K562 (cell line): Measurements from ENCODE around the gene PYGO2. TPM values are rescaled to one million over a fixed set of nuclear protein-coding genes. Genes with fewer than 3 reads are reported as not detected.

Experiments
- ATAC-seq: fragments of 200-7000 bp; cut with Tn5 transposase; 3 replicates; pipeline ENCODE4 v1.9.1; 2020; ENCODE audit warnings: moderate library complexity
- BruUV-seq: library from RNA; stranded (reverse); fragments of 400-500 nt; replicated peaks from 2 replicates; lab custom pipeline; 2021; lab: Mats Ljungman, UMichigan
- CTCF ChIA-PET: fragments of 300-600 bp; formaldehyde crosslinking; extraction: SDS; loops from one replicate; lab custom pipeline; 2021; ENCODE audit warnings: low intra/inter-chr PET ratio; lab: Yijun Ruan, JAX
- POLR2A ChIA-PET: fragments of 300-600, 350-650 bp; sonication (Branson Sonifier 250); formaldehyde crosslinking; extraction: SDS; loops from one replicate; lab custom pipeline; 2021; ENCODE audit warnings: antibody characterized with exemption, inconsistent platforms; lab: Yijun Ruan, JAX
- DNase-seq, 4 experiments: peaks; one replicate each; pipeline versions ENCODE4 v3.0.0 to v3.0.0-alpha.2; 2011 to 2018; ENCODE audit warnings: low spot score in 3 of 4, mixed read lengths in 3 of 4; ENCODE audit errors: extremely low read depth in 1 of 4
- FAIRE-seq: peaks from 2 replicates; lab custom pipeline; 2011; peaks lifted over from hg19 to GRCh38; lab: Jason Lieb, UNC
- H2AFZ ChIP-seq: 2 replicates; pipeline ENCODE4 v1.6.0; 2011; ENCODE audit warnings: low read depth, low read length, control low read depth, inconsistent platforms
- H3K27ac ChIP-seq: fragments of 200-600 bp; 3 replicates; pipeline ENCODE4 v1.8.0; 2011; ENCODE audit warnings: low read depth, mild to moderate bottlenecking, control low read depth, inconsistent platforms, low read length, moderate library complexity, mixed read lengths; ENCODE audit errors: extremely low read depth
- H3K27me3 ChIP-seq, 2 experiments: fragments of 300-600 bp in 1 of 2; 2 replicates in 1 of 2; 3 replicates in 1 of 2; pipeline versions ENCODE4 v1.6.0 to v1.8.0; 2011; ENCODE audit warnings: inconsistent platforms in 2 of 2, low read length in 2 of 2, mild to moderate bottlenecking in 1 of 2, mixed read lengths in 1 of 2, moderate library complexity in 1 of 2; ENCODE audit not compliant: control insufficient read depth in 2 of 2, insufficient read depth in 2 of 2
- H3K36me3 ChIP-seq: fragments of 300-600 bp; 3 replicates; pipeline ENCODE4 v1.8.0; 2011; ENCODE audit warnings: mild to moderate bottlenecking, low read length, inconsistent platforms; ENCODE audit not compliant: control insufficient read depth, insufficient read depth
- H3K4me1 ChIP-seq, 2 experiments: fragments of 200-600 bp in 1 of 2; replicated peaks in 1 of 2; 2 replicates in 1 of 2; 3 replicates in 1 of 2; pipeline versions ENCODE4 v1.5.1 to v1.8.0; 2011; ENCODE audit warnings: inconsistent platforms in 2 of 2, low read length in 2 of 2, mild to moderate bottlenecking in 1 of 2, mixed read lengths in 1 of 2, moderate library complexity in 1 of 2; ENCODE audit not compliant: control insufficient read depth in 2 of 2, insufficient read depth in 2 of 2
- H3K4me2 ChIP-seq: 2 replicates; pipeline ENCODE4 v1.6.1; 2011; ENCODE audit warnings: low read length, control low read depth, inconsistent platforms, mixed read lengths; ENCODE audit not compliant: insufficient read depth
- H3K4me3 ChIP-seq: fragments of 200-600 bp; sonication (generic), shearing (Covaris generic); 2 replicates; pipeline ENCODE4 v1.5.1; 2016; ENCODE audit warnings: control low read depth, inconsistent platforms
- H3K79me2 ChIP-seq: fragments of 200-600 bp; 3 replicates; pipeline ENCODE4 v1.8.0; 2011; ENCODE audit warnings: low read length, inconsistent platforms; ENCODE audit not compliant: control insufficient read depth, insufficient read depth
- H3K9ac ChIP-seq, 2 experiments: 2 replicates each; pipeline versions ENCODE4 v1.6.0 to v1.6.1; 2011; ENCODE audit warnings: low read depth in 2 of 2, low read length in 2 of 2, control low read depth in 1 of 2, inconsistent platforms in 1 of 2, mild to moderate bottlenecking in 1 of 2, mixed read lengths in 1 of 2; ENCODE audit not compliant: insufficient read depth in 1 of 2
- H3K9me1 ChIP-seq: one replicate; pipeline ENCODE4 v1.6.0; 2011; ENCODE audit warnings: inconsistent platforms, mild to moderate bottlenecking, low read length, moderate library complexity; ENCODE audit not compliant: control insufficient read depth, insufficient read depth
- H3K9me3 ChIP-seq: replicated peaks from 2 replicates; pipeline ENCODE4 v1.5.1; 2011; ENCODE audit warnings: low read depth, low read length, inconsistent platforms; ENCODE audit not compliant: control insufficient read depth, insufficient read depth
- H4K20me1 ChIP-seq: replicated peaks from 2 replicates; pipeline ENCODE4 v1.6.1; 2011; ENCODE audit warnings: low read length, inconsistent platforms, mixed read lengths; ENCODE audit not compliant: control insufficient read depth, insufficient read depth
- CBFB ChIP-seq: sonication (generic); formaldehyde crosslinking; IDR thresholded peaks from 2 replicates; pipeline ENCODE4 v1.4.0; 2020; ENCODE audit warnings: mild to moderate bottlenecking, missing genetic modification reagents
- CREM ChIP-seq: IDR thresholded peaks from 2 replicates; pipeline ENCODE4 v1.6.1; 2014; ENCODE audit warnings: antibody characterized with exemption, low read depth
- DMBX1 ChIP-seq: fragments of 250-450 bp; sonication (Bioruptor Pico); IDR thresholded peaks from 2 replicates; pipeline ENCODE4 v1.8.0; 2022; ENCODE audit warnings: inconsistent platforms, mild to moderate bottlenecking, moderate library complexity, borderline replicate concordance
- EGR1 ChIP-seq: fragments of 450-650 bp; conservative IDR thresholded peaks from 2 replicates; pipeline ENCODE4 v1.6.1; 2017; ENCODE audit warnings: mild to moderate bottlenecking
- FOXA1 ChIP-seq: fragments of 450-650 bp; IDR thresholded peaks from 2 replicates; pipeline ENCODE4 v1.6.1; 2016; ENCODE audit warnings: mild to moderate bottlenecking, borderline replicate concordance
- KAT7 ChIP-seq: sonication (generic); formaldehyde crosslinking; IDR thresholded peaks from 2 replicates; pipeline ENCODE4 v1.8.0; 2022; ENCODE audit warnings: missing genetic modification reagents, mild to moderate bottlenecking, borderline replicate concordance
- MCM2 ChIP-seq: fragments of 450-650 bp; IDR thresholded peaks from 2 replicates; pipeline ENCODE4 v1.6.1; 2017; ENCODE audit warnings: low read depth, mild to moderate bottlenecking
- PPARD ChIP-seq: fragments of 250-450 bp; sonication (Bioruptor Pico); IDR thresholded peaks from 2 replicates; pipeline ENCODE4 v1.8.0; 2022; ENCODE audit warnings: inconsistent platforms, mild to moderate bottlenecking, moderate library complexity
- PYGO2 ChIP-seq: fragments of 450-650 bp; IDR thresholded peaks from 2 replicates; pipeline ENCODE4 v1.6.1; 2016; ENCODE audit warnings: mild to moderate bottlenecking, missing genetic modification characterization, moderate library complexity, missing compliant biosample characterization
- RBBP5 ChIP-seq: fragments of 200-600 bp; sonication (generic); IDR thresholded peaks from 2 replicates; pipeline ENCODE4 v1.6.1; 2012; ENCODE audit warnings: borderline replicate concordance, mild to moderate bottlenecking, low read length, control low read depth, inconsistent platforms; ENCODE audit not compliant: insufficient read depth, poor library complexity, severe bottlenecking
- TAF1 ChIP-seq: IDR thresholded peaks from 2 replicates; pipeline ENCODE4 v1.6.1; 2011; ENCODE audit warnings: mild to moderate bottlenecking, low read length, moderate library complexity; ENCODE audit not compliant: insufficient read depth, control insufficient read depth, severe bottlenecking; ENCODE audit errors: extremely low read depth
- ZNF311 ChIP-seq: fragments of 250-450 bp; sonication (Bioruptor Pico); IDR thresholded peaks from 2 replicates; pipeline ENCODE4 v1.4.0; 2020; ENCODE audit warnings: mild to moderate bottlenecking, moderate library complexity
- ZNF436 ChIP-seq: fragments of 250-450, 450-650 bp; sonication (Bioruptor Pico); formaldehyde crosslinking; IDR thresholded peaks from 2 replicates; pipeline ENCODE4 v1.7.0; 2020; ENCODE audit warnings: mild to moderate bottlenecking
- ZNF584 ChIP-seq: fragments of 200-800 bp; sonication (Bioruptor generic); IDR thresholded peaks from 2 replicates; pipeline ENCODE4 v1.6.1; 2016; ENCODE audit warnings: low read depth, mild to moderate bottlenecking, missing genetic modification characterization, missing compliant biosample characterization
- ZZZ3 ChIP-seq: fragments of 450-650 bp; IDR thresholded peaks from 2 replicates; pipeline ENCODE4 v1.6.1; 2016; ENCODE audit warnings: antibody characterized with exemption, mild to moderate bottlenecking, moderate library complexity
- whole genome bisulfite sequencing: fragments of 100-300 bp; shearing (Covaris generic); methylation state at CpG from one replicate; pipeline ENCODE4 v1.1.6; 2016; ENCODE audit warnings: low coverage, mixed read lengths; ENCODE audit not compliant: insufficient coverage; ENCODE audit errors: missing lambda C conversion rate; 5-methylcytosine and 5-hydroxymethylcytosine counted together
- in situ Hi-C: fragments of 300-500 bp; cut with MboI; formaldehyde crosslinking; loops from 4 replicates; pipeline ENCODE4 v1.15.0; 2018; ENCODE audit warnings: inconsistent platforms, mixed read lengths
- intact Hi-C: fragments of 100-400 bp; cut with micrococcal nuclease; formaldehyde crosslinking; loops from 2 replicates; pipeline ENCODE4 v1.14.2; 2022
- polyA plus RNA-seq, 8 experiments: library from polyadenylated mRNA; depleted of rRNA in 4 of 8; stranded (reverse) in 5 of 8; unstranded in 3 of 8; fragments of >200 nt; fragmentation: Nextera tagmentation in 2 of 8; fragmentation: Illumina TruSeq in 1 of 8; extraction: Ambion mirVana in 2 of 8; extraction: Trizol in 1 of 8; gene quantifications; 2 replicates each; pipeline versions ENCODE4 v1.2.1 to v1.2.3, GENCODE V29; 2011 to 2014; ENCODE audit warnings: inconsistent platforms in 1 of 8, missing spikeins in 1 of 8
- total RNA-seq, 7 experiments: library from RNA; depleted of rRNA in 6 of 7; stranded (reverse); fragments of >200 nt in 6 of 7; fragmentation: Illumina TruSeq in 2 of 7; extraction: Trizol in 2 of 7; gene quantifications; 2 replicates each; pipeline versions ENCODE4 v1.2.1 to v1.2.3, GENCODE V29; 2011 to 2021; ENCODE audit warnings: low replicate concordance in 1 of 7
- TF ChIP-seq, protein P1 (sequence below): fragments of 200-400 bp; formaldehyde crosslinking; IDR thresholded peaks from 2 replicates; pipeline ENCODE4 v1.6.1; 2017; ENCODE audit warnings: mild to moderate bottlenecking, low read depth, low read length, moderate library complexity
- TF ChIP-seq, protein P2 (sequence below): fragments of 450-650 bp; IDR thresholded peaks from 2 replicates; pipeline ENCODE4 v1.7.1; 2018; ENCODE audit warnings: mild to moderate bottlenecking, low read depth; ENCODE audit not compliant: partially characterized antibody

PYGO2 gene
- total and polyA plus RNA-seq, 9 of the 15 experiments (the other 6 are each of a cell fraction or from before 2014, with no cell fraction given): 8.3 to 36.2 (median 18.2) TPM

DNA sequence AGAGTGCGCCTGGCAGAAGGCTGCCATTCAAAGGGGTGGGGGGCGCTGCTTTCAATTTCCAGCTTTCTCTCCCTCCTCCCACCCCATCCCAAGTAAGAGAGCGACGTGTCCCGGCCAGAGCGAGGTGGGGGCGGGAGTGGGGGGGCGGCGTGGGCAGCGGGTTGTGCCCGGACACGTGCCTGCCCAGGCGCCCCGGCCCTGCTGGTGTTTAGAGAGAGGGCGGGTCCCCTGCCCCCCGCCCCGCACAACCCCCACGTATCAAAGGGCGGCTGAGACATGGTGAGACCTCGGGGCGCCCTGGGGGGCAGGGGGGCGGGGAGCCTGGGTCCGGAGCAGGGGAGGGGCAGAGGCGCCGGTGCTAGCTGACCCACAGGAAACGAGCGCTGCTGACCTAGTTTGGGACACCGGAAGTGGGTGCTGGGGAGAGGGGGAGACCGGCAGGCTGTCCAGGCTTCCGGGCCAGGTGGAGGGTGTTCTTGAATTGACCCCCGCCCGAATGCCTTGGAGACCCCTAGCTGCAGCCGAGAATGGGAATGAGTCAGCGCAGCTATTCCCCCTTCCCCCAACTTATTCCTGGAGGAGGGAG is 42.3 kb upstream of the PYGO2 start:
- Histone ChIP-seq H3K4me3 (peak overlapping the region; percentile 97), H3K4me2 (peak overlapping the region; percentile 99), H3K9me1 (no peaks in the 10 kb centered on the region), H3K27me3 (no peaks in the 10 kb centered on the region), H4K20me1 (peaks cover 3% of the 10 kb centered on the region; the same call in 1 of the 2 replicates), H3K9me3 (no peaks in the 10 kb centered on the region), H3K4me1 (peaks cover 53 to 78% of the 10 kb centered on the region in 2 experiments), H3K27ac (peak overlapping the region; percentile 99), H3K9ac (peak overlapping the region; percentile 99), H3K79me2 (peaks cover 70% of the 10 kb centered on the region), H2AFZ (peak overlapping the region; percentile 1; the same call in 1 of the 2 replicates), H3K36me3 (peaks cover 37% of the 10 kb centered on the region; the same call in 2 of the 3 replicates)
- FAIRE-seq (no peak), DNase-seq (peak; percentile 59 to 90 (median 68)), ATAC-seq (peak; percentile 36)
- in situ Hi-C loops (no loop called here), intact Hi-C loops (loop anchor here (5.0 kb wide), 3 partner anchors 43 to 447 kb away; partner anchors contain the start of genes EFNA3 and UBE2Q1)
- BruUV-seq: no TSS peak
- CTCF ChIA-PET: interaction anchor here (0.6 to 0.9 kb wide), 2 partner anchors 47 to 76 kb away, joined by 3 read pairs; no protein-coding TSS in a partner anchor
- WGBS: 0% methylated on average over 11 of the region's 34 CpGs
- POLR2A ChIA-PET: interaction anchor here (0.8 to 1.5 kb wide), 7 partner anchors 9 to 137 kb away, joined by 3 to 8 read pairs (median 3); no protein-coding TSS in a partner anchor
- no peak for TF ChIP-seq CBFB
- TF ChIP-seq ZNF584 (CRISPR knock-in tag): peak; percentile 72
- TF ChIP-seq ZNF311 (CRISPR knock-in tag): no peak
- TF ChIP-seq DMBX1 (CRISPR knock-in tag): no peak
- no peak for TF ChIP-seq ZZZ3
- TF ChIP-seq KAT7: 0 out of 2 replicates have a peak, but pooled peaks have one; percentile 28
- TF ChIP-seq CREM: peak; percentile 26; the same call in 1 of the 2 replicates
- TF ChIP-seq, protein P1, sequence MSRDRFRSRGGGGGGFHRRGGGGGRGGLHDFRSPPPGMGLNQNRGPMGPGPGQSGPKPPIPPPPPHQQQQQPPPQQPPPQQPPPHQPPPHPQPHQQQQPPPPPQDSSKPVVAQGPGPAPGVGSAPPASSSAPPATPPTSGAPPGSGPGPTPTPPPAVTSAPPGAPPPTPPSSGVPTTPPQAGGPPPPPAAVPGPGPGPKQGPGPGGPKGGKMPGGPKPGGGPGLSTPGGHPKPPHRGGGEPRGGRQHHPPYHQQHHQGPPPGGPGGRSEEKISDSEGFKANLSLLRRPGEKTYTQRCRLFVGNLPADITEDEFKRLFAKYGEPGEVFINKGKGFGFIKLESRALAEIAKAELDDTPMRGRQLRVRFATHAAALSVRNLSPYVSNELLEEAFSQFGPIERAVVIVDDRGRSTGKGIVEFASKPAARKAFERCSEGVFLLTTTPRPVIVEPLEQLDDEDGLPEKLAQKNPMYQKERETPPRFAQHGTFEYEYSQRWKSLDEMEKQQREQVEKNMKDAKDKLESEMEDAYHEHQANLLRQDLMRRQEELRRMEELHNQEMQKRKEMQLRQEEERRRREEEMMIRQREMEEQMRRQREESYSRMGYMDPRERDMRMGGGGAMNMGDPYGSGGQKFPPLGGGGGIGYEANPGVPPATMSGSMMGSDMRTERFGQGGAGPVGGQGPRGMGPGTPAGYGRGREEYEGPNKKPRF: no peak
- TF ChIP-seq PYGO2 (tag): no peak
- TF ChIP-seq, protein P2, sequence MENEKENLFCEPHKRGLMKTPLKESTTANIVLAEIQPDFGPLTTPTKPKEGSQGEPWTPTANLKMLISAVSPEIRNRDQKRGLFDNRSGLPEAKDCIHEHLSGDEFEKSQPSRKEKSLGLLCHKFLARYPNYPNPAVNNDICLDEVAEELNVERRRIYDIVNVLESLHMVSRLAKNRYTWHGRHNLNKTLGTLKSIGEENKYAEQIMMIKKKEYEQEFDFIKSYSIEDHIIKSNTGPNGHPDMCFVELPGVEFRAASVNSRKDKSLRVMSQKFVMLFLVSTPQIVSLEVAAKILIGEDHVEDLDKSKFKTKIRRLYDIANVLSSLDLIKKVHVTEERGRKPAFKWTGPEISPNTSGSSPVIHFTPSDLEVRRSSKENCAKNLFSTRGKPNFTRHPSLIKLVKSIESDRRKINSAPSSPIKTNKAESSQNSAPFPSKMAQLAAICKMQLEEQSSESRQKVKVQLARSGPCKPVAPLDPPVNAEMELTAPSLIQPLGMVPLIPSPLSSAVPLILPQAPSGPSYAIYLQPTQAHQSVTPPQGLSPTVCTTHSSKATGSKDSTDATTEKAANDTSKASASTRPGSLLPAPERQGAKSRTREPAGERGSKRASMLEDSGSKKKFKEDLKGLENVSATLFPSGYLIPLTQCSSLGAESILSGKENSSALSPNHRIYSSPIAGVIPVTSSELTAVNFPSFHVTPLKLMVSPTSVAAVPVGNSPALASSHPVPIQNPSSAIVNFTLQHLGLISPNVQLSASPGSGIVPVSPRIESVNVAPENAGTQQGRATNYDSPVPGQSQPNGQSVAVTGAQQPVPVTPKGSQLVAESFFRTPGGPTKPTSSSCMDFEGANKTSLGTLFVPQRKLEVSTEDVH: no peak
- no peak for TF ChIP-seq FOXA1
- TF ChIP-seq ZNF436: no peak
- TF ChIP-seq RBBP5: no peak
- TF ChIP-seq PPARD (CRISPR knock-in tag): no peak
- peak; percentile 14 for TF ChIP-seq TAF1
- peak; percentile 95 for TF ChIP-seq EGR1
- no peak for TF ChIP-seq MCM2
